ENCODE measurements around the gene TFAP2A.

TFAP2A gene

DNA sequence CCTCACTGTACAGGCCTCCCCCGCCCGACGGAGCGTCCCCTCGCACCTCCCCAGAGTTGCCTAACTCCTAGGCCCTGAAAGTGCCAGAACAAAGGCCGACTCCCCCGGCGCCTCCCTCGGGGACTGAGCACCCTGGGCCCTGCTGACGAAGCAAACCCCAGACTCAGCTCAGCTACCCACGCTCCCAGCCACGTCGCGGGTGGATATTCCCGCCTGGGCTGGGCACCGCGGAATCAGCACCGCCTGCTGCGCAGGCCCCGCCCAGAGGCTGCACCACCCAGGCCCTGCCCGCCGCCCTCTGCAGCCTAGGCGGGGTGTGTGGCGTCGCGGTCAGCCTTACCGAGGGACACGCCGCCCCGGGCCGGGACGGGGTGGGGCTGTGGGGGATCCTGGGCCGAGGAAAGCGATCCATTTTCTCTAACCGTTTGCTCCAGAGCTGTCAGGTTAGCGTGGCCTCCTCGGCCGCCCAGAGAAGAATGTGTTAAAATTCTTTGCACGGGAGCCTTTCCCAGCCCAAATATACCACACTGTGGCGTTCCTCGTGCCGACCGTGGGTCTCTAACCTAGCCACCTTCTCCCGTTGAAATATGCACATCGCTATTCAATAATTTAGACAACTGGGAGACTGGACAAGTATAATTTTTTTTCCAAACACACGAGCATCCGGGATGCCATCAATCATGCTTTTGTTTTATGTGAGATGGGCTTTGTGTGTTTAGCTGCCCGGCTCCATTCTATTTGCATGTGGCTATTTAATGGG lies 31.4 kb downstream of the TFAP2A start:
- no peak overlapping the region for H3K27ac ChIP-seq
- TF ChIP-seq, protein P1, sequence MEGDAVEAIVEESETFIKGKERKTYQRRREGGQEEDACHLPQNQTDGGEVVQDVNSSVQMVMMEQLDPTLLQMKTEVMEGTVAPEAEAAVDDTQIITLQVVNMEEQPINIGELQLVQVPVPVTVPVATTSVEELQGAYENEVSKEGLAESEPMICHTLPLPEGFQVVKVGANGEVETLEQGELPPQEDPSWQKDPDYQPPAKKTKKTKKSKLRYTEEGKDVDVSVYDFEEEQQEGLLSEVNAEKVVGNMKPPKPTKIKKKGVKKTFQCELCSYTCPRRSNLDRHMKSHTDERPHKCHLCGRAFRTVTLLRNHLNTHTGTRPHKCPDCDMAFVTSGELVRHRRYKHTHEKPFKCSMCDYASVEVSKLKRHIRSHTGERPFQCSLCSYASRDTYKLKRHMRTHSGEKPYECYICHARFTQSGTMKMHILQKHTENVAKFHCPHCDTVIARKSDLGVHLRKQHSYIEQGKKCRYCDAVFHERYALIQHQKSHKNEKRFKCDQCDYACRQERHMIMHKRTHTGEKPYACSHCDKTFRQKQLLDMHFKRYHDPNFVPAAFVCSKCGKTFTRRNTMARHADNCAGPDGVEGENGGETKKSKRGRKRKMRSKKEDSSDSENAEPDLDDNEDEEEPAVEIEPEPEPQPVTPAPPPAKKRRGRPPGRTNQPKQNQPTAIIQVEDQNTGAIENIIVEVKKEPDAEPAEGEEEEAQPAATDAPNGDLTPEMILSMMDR (conservative IDR thresholded peaks at IDR 0.05): no peak
- no peak for TF ChIP-seq ZFX (IDR thresholded peaks at IDR 0.05)

DNA sequence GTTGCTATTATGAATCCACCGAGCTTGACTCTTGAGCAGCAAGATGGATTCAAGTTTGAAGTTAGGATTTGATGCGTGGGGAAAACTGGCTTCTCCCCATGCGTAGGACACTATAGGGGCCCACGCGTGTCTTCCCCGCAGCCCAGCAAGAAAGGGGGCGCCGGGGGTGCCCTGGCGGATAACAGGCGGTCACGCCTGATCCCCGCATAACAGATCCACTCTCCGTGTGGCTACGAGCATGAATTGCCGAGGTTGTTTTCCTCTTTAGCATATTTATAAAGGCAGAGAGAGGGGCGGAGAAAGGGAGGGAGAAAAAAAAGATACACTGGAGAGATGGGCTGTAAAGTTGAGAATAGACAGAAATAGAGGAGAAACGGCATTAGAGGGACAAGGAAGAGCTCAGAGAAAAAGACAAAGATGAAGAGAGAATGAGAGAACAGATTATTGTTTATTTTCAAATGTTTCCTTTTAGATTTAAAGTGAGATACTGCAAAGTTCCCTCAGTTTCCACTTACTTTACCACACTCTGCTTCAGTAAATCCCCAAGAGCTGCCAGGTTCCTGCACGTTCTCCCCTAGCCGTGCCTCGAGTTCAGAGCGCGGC lies 32.0 kb downstream of the TFAP2A start:
- no peak overlapping the region for H3K27ac ChIP-seq
- TF ChIP-seq ZFX (IDR thresholded peaks at IDR 0.05): no peak
- TF ChIP-seq, protein P1 (conservative IDR thresholded peaks at IDR 0.05): no peak

DNA sequence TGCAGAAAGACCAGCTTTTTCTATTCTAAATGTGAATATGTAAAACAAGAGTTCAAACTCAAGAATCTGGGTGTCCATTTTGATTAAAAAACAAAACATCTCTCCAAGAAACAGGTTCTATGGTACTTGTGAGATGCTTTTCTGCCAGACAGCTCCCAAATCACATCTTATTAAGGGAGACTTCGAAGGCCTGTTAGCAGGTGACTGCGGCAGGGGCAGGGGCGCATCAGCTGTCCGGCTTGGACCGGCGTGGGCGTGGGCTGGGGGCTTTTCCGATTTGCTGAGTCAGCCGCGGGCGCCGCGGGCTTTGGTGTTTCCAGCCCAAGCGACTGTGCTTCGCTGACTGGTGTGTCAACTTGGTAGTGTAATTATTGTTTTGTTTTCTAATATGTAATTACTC lies 32.6 kb downstream of the TFAP2A start:
- H3K27ac ChIP-seq: no peak overlapping the region
- no peak for TF ChIP-seq ZFX (IDR thresholded peaks at IDR 0.05)
- TF ChIP-seq, protein P1 (conservative IDR thresholded peaks at IDR 0.05): no peak

DNA sequence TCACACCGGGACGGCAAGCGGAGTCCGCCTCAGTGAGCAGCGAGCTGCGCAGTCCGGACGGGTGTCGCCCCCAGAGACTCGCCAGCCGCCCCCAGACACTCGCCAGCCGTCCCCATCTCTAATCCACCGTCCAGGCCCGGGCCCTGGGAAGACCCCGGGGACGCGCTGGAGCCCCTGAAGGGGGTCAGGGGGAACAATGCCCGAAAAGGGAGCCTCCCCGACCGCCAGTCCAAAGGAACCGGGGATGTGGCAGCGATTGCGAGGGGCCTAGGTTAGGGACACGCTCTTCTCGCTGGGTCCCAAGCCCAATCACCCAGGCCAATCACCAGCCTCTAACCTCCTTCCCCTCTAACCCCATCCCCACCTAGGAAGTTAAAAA lies 33.1 kb downstream of the TFAP2A start:
- TF ChIP-seq, protein P1 (conservative IDR thresholded peaks at IDR 0.05): no peak
- TF ChIP-seq ZFX (IDR thresholded peaks at IDR 0.05): no peak
- H3K27ac ChIP-seq: no peak overlapping the region

DNA sequence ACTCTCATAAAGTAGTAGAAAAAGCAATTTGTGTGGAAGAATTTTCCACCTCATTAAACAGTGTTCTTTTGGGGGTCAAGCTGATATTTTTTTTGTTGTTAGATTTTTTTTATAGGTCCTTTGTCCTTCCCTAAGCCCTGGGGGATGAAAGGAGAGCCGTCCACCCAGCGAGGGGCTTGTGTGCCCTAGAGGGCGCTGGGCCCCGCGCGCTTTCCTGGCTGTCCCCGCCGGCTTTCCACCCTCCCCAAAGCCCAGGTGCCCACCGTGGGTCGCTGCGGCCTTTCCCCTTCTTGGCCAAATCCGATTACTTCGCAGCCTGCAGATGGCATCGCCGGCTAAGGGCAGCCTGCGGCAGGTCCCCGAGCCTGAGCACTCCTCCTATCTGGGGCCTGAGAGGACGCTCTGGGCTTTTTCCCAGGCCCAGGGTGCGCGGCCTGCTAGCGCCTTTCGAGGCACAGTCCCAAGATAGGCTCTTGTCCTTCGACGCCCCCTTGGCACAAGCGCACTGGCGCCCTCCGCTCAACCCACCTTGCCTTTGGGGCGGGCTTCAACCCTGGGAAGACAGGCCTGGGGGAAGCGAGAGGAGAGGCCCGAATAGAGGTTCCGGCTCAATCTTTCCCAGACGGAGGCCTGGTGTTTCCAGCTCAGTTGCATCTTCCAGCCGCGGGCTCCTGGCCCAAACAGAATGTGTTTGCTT lies 33.6 kb downstream of the TFAP2A start:
- TF ChIP-seq, protein P1 (conservative IDR thresholded peaks at IDR 0.05): no peak
- TF ChIP-seq ZFX (IDR thresholded peaks at IDR 0.05): no peak
- H3K27ac ChIP-seq: no peak overlapping the region

DNA sequence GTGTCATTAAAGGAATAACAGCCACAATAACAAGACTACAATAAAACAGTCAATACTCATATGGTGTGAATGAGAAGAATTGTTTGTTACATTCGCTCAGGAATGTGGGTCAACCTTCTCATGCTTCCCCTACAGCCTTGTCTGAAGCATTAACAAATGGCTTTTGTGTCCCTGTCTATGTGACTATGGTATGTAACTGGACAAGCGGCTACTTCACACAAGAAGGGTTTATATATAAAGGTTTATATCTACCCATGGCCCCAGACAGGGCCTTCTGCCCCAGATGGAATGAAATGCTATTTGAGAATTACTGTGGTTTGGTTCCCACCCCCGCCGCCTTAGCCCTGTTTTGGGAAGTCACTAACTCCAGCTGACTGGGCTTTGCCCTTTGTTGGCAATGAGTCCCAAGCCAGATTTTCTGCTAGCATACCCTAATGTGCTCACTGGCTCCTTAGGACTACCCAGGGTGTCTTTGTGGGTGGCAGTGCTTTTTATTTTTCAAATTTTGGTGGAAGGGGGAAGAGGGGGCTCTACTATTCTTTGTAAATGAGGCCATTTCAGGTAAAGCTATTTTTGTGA lies 39.4 kb downstream of the TFAP2A start:
- no peak overlapping the region for H3K27ac ChIP-seq
- TF ChIP-seq, protein P1 (conservative IDR thresholded peaks at IDR 0.05): no peak
- no peak for TF ChIP-seq ZFX (IDR thresholded peaks at IDR 0.05)
